Keratinocyte (primary cell): ENCODE measurements around the gene SUOX.

Experiments
- CTCF ChIP-seq, 3 experiments: IDR thresholded peaks in 1 of 3; conservative IDR thresholded peaks in 1 of 3; optimal IDR thresholded peaks in 1 of 3; 2 replicates in 2 of 3; 3 replicates in 1 of 3; pipeline versions ENCODE3 to v1.5.1; 2011; ENCODE audit warnings: low read length in 3 of 3, mild to moderate bottlenecking in 3 of 3, moderate library complexity in 2 of 3, control low read depth in 1 of 3, inconsistent platforms in 1 of 3; ENCODE audit not compliant: insufficient read depth in 2 of 3; ENCODE audit errors: extremely low read depth in 1 of 3
- EZH2 ChIP-seq: IDR thresholded peaks from one replicate; pipeline ENCODE4 v1.6.1; 2012; ENCODE audit warnings: inconsistent platforms, mild to moderate bottlenecking, low read length, moderate library complexity

- TF ChIP-seq CTCF (optimal IDR thresholded peaks at IDR 0.05 in 1 of 3, IDR thresholded peaks at IDR 0.05 in 1 of 3, conservative IDR thresholded peaks at IDR 0.05 in 1 of 3; ENCODE audit: extremely low read depth in 1 of 3, insufficient read depth in 2 of 3, low read length in 3 of 3) (no peak), EZH2 (no peak)
Observed at GRCh38 chr12:55973599-55974307, 23.3 kb upstream of the SUOX start, which contains the start of gene RAB5B.
